GM19372 (cell line): ENCODE measurements around the gene SORCS1.

Experiments used
- ATAC-seq: cut with Tn5 transposase; IDR thresholded peaks from one replicate; pipeline ENCODE4 v1.9.1; 2021; ENCODE audit warnings: mild to moderate bottlenecking, low read depth, moderate library complexity; ENCODE audit not compliant: unreplicated experiment

SORCS1 gene

GRCh38 chr10:107118866-107119265, 45.6 kb downstream of the SORCS1 start:
- ATAC-seq: no peak

DNA sequence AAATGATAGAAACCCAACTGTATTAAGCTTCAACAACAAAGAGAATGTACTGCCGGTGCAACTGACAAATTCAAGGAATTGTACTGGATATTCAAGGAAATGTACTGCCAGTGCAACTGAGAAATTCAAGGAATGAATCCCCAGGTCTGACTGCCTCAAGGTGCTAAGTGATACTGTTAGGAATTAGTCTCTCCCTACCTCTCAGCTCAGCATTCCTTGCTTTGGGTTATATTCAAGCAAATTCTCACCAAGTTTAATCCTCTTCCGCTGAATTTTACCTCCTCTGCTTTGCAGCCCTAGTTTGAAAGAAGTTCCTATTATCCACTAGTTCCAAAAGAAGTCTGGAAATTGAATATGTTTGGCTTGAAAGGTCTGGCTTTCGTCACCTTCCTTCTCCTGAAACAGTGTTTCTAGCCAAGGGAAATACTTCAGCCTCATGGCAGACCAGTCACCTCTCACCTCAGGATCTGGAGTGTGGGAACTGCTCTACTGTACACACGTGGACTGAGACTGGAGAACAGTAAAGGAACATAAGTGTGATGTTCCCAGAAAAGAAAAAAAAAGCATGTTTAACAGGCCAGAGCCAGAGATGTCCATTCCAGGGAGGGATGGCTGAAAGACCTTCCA, 60.4 kb downstream of the SORCS1 start:
- no peak for ATAC-seq

GRCh38 chr10:107103174-107104025, 61.1 kb downstream of the SORCS1 start:
- ATAC-seq: no peak

DNA sequence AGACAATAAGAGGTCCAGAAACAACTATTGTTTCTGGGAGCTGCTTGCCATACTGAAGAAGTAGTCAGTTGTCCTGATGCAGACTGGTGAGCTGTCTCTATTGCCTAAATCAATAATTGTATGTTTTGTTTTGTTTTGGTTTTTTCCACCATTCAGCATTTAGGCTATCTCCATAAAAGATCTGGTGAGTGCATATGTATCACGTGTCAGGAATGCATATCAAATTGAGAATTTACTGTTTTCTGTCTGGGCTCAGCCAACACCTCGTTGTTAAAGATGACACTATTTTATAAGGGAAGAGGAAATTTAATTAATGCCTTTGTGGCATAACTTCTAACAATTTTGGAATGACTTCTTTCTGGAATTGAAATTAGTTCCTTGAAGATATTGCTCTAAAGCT, 66.2 kb downstream of the SORCS1 start:
- ATAC-seq: no peak

GRCh38 chr10:107094824-107095522, 69.5 kb downstream of the SORCS1 start:
- no peak for ATAC-seq

DNA sequence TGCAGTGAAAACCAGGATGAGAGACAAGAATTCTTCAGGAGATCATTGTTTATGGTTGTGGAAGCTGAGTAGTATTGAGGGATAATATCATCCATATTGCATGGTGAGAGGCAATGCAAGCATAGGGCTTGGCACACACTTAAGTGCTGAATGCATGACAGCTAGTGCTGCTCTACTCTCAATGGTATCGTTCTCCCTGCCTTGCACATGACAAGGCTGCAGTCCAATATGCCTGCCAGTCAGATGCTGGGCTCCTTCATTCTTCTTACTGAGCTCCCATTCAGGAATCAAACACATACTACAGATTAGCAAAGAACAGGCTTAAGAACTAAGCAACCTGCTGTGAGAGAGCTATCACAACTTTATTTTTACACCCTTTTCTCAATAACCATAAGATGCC, 72.2 kb downstream of the SORCS1 start:
- no peak for ATAC-seq

DNA sequence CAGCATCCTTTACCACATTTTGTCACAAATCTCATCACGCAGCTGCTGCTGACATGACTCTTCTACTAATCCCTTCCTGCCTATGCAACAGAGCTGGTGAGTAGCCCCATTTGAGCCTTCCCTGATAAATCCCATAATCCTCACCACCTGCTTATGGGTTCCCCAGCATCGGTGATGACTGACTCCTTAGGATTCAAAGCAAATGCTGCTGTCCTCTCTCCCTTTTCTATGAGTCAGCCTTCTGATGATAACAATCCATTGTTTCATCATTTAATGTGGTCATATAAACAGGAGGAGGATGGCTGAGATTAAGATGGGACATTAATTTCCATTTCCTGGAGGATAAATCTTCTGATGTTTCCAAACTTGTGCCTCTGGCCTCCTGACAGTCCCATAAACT, 73.4 kb downstream of the SORCS1 start:
- ATAC-seq: no peak

GRCh38 chr10:107085665-107086525, 78.6 kb downstream of the SORCS1 start:
- ATAC-seq: no peak

DNA sequence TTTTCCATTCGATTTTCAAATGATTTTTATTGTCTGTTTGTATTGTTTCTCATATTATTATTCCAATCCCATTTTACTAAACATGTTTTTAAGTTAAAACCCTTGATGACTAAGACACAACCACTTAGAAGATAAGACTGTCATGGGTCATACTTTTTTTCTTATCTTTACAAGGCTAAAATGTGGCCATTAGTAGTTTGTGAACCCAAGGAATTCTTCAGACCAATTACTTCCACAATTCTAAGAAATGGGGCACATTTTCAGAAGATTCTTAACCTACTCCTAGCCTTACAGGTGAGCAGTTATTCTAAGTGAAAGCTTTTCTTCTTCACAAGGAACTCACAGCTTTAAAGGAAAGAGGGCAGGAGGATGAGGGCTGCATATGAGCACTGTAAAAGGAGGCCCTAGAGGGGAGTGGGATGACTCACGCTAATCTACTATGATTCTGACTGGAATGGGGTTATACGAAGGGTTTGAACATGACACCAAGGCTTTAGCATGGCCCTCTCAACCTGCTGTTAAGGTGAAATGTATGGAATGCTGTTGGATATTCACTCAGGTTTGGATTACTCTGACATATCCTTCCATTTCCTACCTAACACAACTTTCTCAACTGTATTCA, 81.0 kb downstream of the SORCS1 start:
- no peak for ATAC-seq

GRCh38 chr10:107081644-107082043, 82.9 kb downstream of the SORCS1 start:
- no peak for ATAC-seq

DNA sequence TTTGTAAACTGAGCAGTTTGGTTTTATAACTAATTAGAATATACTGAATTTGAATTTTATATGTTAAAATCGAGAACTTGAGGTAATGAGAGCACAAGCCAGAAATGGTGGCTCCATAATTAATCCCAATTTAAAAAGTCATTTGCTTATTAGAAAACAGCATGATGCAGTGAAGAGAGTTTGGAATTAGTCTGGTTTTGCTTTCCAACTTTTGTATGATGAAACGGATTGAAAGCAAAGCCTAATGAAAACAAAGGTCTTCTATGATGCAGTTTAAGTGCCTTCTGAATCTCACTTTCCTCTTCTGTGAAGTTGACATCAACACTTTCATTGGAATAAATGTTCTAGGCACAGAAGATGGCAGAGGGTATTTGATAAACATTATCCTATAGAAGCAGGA, 89.4 kb downstream of the SORCS1 start:
- no peak for ATAC-seq

DNA sequence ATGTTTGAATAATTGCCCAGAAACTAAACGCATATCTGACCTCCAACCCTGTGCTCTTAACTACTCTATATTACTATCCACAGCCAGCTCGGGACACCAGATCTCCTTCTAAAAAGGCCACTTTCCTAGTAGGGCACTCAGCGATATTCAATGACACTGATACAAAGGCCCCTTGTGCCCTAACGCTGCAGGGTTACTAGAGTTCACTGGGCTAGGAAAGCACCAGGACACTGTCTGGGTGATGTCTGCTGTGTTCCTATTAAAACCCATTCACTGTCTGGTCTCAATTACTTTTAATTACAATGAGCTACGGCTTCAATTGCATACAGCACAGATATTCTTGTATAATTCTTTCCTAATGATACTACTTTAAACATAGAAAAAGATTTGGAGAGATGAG, 91.7 kb downstream of the SORCS1 start:
- ATAC-seq: no peak

DNA sequence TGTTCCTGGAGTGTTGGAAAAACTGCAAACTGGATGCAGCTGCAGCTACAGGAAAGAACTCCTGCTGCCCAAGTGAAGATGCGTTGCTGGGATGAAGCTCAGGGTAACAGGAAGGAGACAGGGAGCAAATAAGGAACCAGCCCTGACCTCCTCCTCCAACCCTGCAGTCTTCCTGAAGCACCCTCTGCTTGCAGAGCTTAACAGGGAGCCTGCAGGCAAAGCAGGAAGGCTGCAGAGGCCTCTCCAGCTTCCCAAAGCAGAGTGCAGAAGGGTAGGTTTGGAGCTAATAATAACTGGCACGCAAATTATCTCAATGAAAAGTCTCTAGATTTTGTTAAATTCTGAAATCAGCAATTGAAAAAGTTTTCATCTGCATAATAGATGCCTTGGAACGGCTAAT, 92.5 kb downstream of the SORCS1 start:
- no peak for ATAC-seq

GRCh38 chr10:107071301-107071700, 93.2 kb downstream of the SORCS1 start:
- no peak for ATAC-seq

DNA sequence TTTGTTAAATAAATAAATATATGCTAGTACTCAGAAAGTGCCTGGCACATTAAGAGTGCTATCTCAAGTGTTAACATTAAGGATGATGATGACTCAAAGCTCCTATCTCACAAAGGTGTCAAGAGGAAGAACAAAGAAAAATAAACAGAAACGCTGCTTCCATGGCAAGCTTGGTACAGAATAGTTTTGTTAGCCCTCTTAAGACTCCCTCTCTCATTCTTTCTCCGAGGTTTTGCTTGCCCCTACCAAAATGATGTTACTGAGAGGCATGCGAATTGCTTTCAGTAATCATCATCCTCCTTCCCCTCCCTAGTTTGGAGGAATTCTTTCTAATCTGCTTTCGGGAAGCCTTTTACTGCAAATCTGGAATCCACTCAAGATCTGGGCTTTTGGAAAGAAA, 96.7 kb downstream of the SORCS1 start:
- no peak for ATAC-seq

DNA sequence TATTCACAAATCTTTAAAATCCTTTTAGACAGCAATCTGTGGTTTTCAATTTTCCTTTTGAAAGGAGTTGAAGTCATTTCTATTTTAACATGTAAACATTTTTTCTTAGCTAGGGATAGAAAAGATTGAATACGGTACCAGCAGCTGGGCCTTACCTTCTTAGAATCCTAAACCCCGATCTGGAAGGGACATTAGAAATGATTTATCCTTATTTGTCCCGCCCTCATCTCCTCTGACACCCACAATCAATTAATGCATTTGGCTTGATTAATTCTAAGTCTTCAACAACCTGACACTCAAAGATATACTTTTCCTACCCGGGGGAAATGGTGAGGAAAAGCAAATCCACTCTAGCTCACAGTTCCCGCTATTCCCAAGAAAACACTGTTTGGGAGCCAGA, 100.4 kb downstream of the SORCS1 start:
- no peak for ATAC-seq

DNA sequence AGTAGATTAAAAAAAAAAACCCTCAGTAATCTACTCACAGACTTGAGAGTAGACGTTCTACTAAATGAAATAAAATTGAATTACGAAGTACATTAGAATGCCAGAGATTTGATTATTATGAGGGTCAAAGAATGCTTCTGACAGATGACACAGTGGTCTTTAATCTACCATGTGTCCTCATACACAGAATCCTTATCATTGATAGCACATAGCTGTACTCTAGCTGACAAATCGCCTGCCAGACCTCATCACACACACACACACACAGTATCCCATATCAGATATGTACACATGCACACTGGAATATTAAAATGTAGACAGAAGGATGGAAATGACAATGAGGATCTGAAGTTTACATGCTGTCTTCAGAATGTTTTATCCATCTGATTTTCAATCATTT, 104.6 kb downstream of the SORCS1 start:
- no peak for ATAC-seq

DNA sequence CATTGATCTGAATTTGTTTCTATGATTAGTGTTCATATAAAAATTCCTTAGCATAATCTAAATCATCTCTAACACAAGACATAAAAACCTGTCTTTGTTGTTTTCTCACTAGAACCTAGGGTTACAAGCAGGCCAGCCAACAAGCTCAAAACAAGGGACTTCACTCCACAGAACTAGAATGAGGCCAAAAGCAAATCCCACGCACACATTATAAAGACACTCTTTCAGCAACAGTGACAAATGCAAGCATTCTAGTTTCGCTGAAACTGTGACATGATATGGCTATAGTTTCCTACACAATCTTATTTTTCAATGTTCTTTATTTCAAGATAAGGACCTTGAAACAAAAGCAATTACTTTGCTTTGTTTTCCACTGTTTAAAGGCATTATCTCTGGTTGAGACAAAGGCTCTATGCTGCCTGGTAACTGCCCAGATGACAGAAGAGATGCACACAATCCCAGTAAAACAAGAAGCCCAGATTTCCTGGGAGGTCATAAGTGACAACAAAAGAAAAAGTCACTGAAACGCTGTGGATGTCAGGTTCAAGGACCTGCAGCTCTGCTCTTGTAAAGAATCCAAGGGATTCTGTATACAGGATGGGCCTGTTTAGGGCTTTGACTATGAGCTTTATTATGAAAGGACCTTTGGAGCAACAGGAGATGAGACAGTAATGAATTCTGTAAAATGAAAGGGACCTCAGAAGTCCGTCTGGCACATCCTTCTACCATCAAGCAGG, 105.3 kb downstream of the SORCS1 start:
- no peak for ATAC-seq

- no peak for ATAC-seq
Measured at GRCh38 chr10:107058331-107058730, 106.2 kb downstream of the SORCS1 start.

- no peak for ATAC-seq
Measured at GRCh38 chr10:107056182-107056581, 108.3 kb downstream of the SORCS1 start.
